Ascending aorta (tissue), 2 donors: Measurements from ENCODE around the gene OR10A2. TPM values are rescaled to one million over a fixed set of nuclear protein-coding genes. Genes with fewer than 3 reads are reported as not detected.

Experiments used
- DNase-seq, 2 donors: peaks; one replicate each; pipeline ENCODE4 v3.0.0-alpha.2; 2019; ENCODE audit warnings: low spot score in 2 of 2
- H3K27ac ChIP-seq, 2 donors: fragments of 200-600 bp; sonication (generic); one replicate each; pipeline ENCODE4 v1.5.1; 2016 to 2017; ENCODE audit warnings: mild to moderate bottlenecking in 1 of 2
- H3K27me3 ChIP-seq: fragments of 200-600 bp; sonication (generic); one replicate; pipeline ENCODE4 v1.5.1; 2017
- H3K36me3 ChIP-seq, 2 donors: fragments of 200-600 bp; sonication (generic); one replicate each; pipeline ENCODE4 v1.5.1; 2016
- H3K4me1 ChIP-seq, 2 donors: fragments of 200-600 bp; sonication (generic); one replicate each; pipeline ENCODE4 v1.5.1; 2016 to 2017; ENCODE audit warnings: mild to moderate bottlenecking in 1 of 2
- H3K4me3 ChIP-seq, 2 donors: fragments of 200-600 bp; sonication (generic); one replicate each; pipeline ENCODE4 v1.5.1; 2016 to 2017; ENCODE audit warnings: mild to moderate bottlenecking in 1 of 2
- H3K9me3 ChIP-seq, 2 donors: fragments of 200-600 bp; sonication (generic); one replicate each; pipeline ENCODE4 v1.5.1; 2016
- intact Hi-C: fragments of 100-400 bp; cut with DNase I; formaldehyde crosslinking; loops from one replicate; pipeline ENCODE4 v1.15.1; 2023
- total RNA-seq: library from RNA; depleted of rRNA; stranded (reverse); fragments of >200 nt; gene quantifications from one replicate; pipeline ENCODE4 v1.1.0, GENCODE V29; 2016
- TF ChIP-seq, protein P1 (sequence below), 3 experiments: fragments of 200-600 bp in 2 of 3; fragments of 450-650 bp in 1 of 3; sonication (generic) in 2 of 3; IDR thresholded peaks; one replicate each; pipeline ENCODE4 v1.5.1; 2016 to 2019; ENCODE audit warnings: antibody characterized with exemption in 3 of 3, mild to moderate bottlenecking in 1 of 3, moderate library complexity in 1 of 3

OR10A2 gene
- total RNA-seq, 1 donor from 2014 or later: not detected

DNA sequence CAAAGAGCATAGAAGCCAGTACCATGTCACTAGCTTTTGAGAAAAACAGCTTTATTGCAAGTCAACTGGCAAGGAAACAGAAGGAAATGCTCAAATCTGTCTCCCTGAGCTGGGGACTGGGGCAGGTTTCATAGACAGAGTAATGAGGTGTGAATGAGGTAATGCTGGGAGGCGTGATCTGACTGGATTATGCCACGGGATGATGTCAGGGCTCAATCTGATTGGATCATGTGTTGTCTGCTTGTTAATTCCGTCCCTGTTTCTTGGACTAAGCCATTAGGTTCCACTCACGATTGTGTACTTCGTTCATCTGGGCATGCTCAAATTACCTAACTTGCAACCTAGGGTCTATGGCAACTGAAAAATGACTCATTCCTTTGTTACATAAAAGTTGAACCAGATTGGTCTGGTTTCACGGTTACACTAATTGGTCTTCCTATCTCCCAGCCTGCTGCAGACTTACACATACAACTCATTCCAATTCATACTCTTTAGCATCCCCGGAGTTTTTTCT is 37.6 kb upstream of the OR10A2 start:
- TF ChIP-seq, protein P1, sequence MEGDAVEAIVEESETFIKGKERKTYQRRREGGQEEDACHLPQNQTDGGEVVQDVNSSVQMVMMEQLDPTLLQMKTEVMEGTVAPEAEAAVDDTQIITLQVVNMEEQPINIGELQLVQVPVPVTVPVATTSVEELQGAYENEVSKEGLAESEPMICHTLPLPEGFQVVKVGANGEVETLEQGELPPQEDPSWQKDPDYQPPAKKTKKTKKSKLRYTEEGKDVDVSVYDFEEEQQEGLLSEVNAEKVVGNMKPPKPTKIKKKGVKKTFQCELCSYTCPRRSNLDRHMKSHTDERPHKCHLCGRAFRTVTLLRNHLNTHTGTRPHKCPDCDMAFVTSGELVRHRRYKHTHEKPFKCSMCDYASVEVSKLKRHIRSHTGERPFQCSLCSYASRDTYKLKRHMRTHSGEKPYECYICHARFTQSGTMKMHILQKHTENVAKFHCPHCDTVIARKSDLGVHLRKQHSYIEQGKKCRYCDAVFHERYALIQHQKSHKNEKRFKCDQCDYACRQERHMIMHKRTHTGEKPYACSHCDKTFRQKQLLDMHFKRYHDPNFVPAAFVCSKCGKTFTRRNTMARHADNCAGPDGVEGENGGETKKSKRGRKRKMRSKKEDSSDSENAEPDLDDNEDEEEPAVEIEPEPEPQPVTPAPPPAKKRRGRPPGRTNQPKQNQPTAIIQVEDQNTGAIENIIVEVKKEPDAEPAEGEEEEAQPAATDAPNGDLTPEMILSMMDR (IDR thresholded peaks at IDR 0.05): no peak
- H3K9me3 ChIP-seq: no peaks in the 10 kb centered on the region
- no peak overlapping the region for H3K4me3 ChIP-seq
- no peaks in the 10 kb centered on the region for H3K36me3 ChIP-seq
- H3K27ac ChIP-seq: no peak overlapping the region
- H3K27me3 ChIP-seq: no peaks in the 10 kb centered on the region
- intact Hi-C loops: no loop called here
- H3K4me1 ChIP-seq: no peaks in the 10 kb centered on the region
- DNase-seq: no peak

DNA sequence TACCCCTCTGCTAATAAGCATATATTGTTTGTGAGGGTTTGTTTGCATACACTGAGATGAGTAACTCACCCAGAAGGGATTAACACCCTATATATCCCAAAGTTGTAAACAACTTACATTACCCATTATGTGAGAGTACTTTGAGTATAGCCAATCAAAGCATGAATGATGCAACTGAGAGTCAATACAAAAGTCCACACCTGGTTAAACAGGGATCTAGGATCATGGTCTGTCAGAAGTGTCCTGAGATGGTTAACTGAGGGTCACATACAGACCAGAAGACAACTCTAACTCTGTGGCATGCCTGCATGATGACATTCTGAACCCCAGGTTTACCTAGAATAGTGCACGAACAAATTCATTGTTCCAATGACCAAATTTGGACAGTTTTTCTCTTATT is 34.8 kb upstream of the OR10A2 start:
- intact Hi-C loops: no loop called here
- H3K36me3 ChIP-seq: no peaks in the 10 kb centered on the region

DNA sequence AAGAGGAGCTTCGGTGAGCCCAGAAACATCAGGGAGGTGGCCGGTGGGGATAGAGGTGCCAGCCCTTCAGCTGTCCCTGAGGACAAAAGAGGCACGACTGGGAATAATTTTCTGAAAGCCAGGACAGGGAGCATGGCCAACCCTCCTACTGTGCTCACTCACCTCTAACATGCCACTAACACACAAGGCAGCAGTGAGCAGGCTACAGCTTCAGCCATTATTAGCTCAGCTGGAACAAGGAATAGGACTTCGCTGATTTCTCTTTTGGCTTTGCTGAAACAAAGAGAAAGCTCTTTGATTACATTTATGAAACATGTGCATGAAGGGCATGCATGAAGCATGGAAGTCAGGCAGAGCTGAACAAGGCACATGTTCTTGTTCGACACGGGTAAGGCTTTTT is 29.5 kb upstream of the OR10A2 start:
- no peak for DNase-seq
- H3K4me1 ChIP-seq: no peaks in the 10 kb centered on the region

More for the DNA sequence above, 34.8 kb upstream of the OR10A2 start:
- H3K4me3 ChIP-seq: no peak overlapping the region
- H3K9me3 ChIP-seq: no peaks in the 10 kb centered on the region
- no peaks in the 10 kb centered on the region for H3K27me3 ChIP-seq
- TF ChIP-seq, protein P1 (IDR thresholded peaks at IDR 0.05): no peak
- no peak for DNase-seq
- H3K27ac ChIP-seq: no peak overlapping the region
- no peaks in the 10 kb centered on the region for H3K4me1 ChIP-seq

DNA sequence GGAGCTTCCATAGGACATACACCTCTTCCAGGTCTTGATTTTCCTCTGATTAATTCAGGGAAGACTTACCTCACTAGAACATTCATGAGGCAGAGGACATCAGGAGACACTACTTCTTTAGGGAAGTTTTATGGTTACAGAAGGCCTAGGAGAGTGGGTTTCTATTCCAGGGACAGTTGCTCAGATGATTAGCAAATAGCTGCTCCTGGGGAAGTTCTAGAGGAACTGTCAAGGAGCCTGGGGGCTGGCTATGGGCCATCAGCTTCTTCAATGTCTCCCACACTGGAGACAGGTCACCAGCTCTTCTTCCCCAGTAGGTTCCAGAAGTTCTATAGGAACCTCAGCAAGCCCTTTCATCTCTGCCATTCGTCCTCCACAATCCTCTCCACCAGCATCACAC is 28.8 kb upstream of the OR10A2 start:
- no peaks in the 10 kb centered on the region for H3K9me3 ChIP-seq
- no peak overlapping the region for H3K4me3 ChIP-seq
- H3K4me1 ChIP-seq: no peaks in the 10 kb centered on the region
- no peak for DNase-seq
- H3K27ac ChIP-seq: no peak overlapping the region
- H3K36me3 ChIP-seq: no peaks in the 10 kb centered on the region
- TF ChIP-seq, protein P1 (IDR thresholded peaks at IDR 0.05): no peak
- intact Hi-C loops: no loop called here
- no peaks in the 10 kb centered on the region for H3K27me3 ChIP-seq

More for the DNA sequence above, 29.5 kb upstream of the OR10A2 start:
- TF ChIP-seq, protein P1 (IDR thresholded peaks at IDR 0.05): no peak
- H3K36me3 ChIP-seq: no peaks in the 10 kb centered on the region
- no peak overlapping the region for H3K4me3 ChIP-seq
- no peaks in the 10 kb centered on the region for H3K27me3 ChIP-seq
- intact Hi-C loops: no loop called here
- no peaks in the 10 kb centered on the region for H3K9me3 ChIP-seq
- no peak overlapping the region for H3K27ac ChIP-seq

DNA sequence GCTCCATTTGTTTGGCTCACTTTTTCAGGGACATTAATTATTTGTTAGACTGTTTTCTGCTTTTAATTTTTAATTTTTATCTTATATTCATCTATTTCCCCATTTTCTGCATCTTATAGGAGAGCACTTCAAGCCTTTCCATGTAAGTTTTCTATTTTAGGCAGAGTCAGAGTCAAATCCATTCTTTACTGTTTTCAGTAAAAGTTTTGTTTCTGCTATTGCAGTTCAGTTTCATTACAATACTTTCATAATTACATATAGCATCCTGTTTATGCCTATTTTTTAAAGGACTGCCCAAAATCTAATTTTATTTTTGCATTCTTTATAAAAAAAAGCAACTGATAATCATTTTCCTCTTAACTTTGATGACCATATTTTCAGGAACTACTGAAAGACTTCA is 21.2 kb upstream of the OR10A2 start:
- DNase-seq: no peak
- Histone ChIP-seq H3K36me3 (no peaks in the 10 kb centered on the region), H3K9me3 (no peaks in the 10 kb centered on the region), H3K27ac (no peak overlapping the region), H3K4me1 (no peaks in the 10 kb centered on the region), H3K4me3 (no peak overlapping the region), H3K27me3 (no peaks in the 10 kb centered on the region)
- intact Hi-C loops: no loop called here
- TF ChIP-seq, protein P1 (IDR thresholded peaks at IDR 0.05): no peak

DNA sequence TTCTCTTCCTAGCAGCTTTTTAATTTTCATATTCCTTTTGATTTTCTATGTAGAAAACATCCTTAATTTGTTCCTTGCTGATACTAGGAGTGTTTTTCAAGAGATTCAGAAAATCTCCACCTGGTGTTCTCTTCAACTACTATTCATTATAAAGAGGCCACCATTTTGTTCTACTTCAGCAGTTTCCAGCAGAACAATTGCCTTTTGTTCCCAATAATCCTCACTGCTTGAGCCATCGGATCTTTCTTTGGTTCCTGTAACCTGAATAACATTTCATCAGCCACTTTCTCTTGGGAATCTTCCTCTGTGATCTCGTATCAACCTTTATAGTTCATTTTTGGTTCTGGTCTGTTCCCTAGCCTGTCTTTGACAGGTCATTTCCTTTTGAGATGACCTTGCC is 19.2 kb upstream of the OR10A2 start:
- no peak overlapping the region for H3K4me3 ChIP-seq
- DNase-seq: no peak
- no peaks in the 10 kb centered on the region for H3K27me3 ChIP-seq
- TF ChIP-seq, protein P1 (IDR thresholded peaks at IDR 0.05): no peak
- intact Hi-C loops: no loop called here
- H3K4me1 ChIP-seq: no peaks in the 10 kb centered on the region
- H3K36me3 ChIP-seq: no peaks in the 10 kb centered on the region
- H3K27ac ChIP-seq: no peak overlapping the region
- H3K9me3 ChIP-seq: no peaks in the 10 kb centered on the region
